Medulla oblongata (tissue), 1 donor: ENCODE data around the gene IFT122.
A peak's percentile ranks its signal among the peaks of the same experiment; 100 is the strongest.
"Not testable (repeated sequence)": the region's sequence is repeated elsewhere in the genome, so short reads cannot be mapped to it uniquely, and the experiment has no call there.

ENCODE experiments used
- DNase-seq: peaks from one replicate; pipeline ENCODE4 v3.0.0-alpha.2; 2015; ENCODE audit errors: extremely low spot score

Gene IFT122

GRCh38 chr3:129439817-129440617 is at the start of gene IFT122, which contains the start of gene MBD4:
TSS of gene IFT122 (plus strand) at chr3:129440224. CDS start at chr3:129440331, 107 bp downstream.
TSS of gene MBD4 (minus strand) at chr3:129439948. CDS start at chr3:129439833, 115 bp downstream.
- peak; percentile 99 for DNase-seq

GRCh38 chr3:129391583-129391982 is 48.4 kb upstream of the IFT122 start:
- not testable (repeated sequence) for DNase-seq

- not testable (repeated sequence) for DNase-seq
These were observed 47.7 kb upstream of the IFT122 start for GRCh38 chr3:129392106-129392887.

- no peak for DNase-seq
These were observed 46.8 kb upstream of the IFT122 start for GRCh38 chr3:129393271-129393670.

GRCh38 chr3:129393760-129394564 is 46.1 kb upstream of the IFT122 start:
- DNase-seq: not testable (repeated sequence)

GRCh38 chr3:129398803-129399144 is 41.2 kb upstream of the IFT122 start:
- no peak for DNase-seq

- peak; percentile 98 for DNase-seq
These were observed 40.7 kb upstream of the IFT122 start for GRCh38 chr3:129399145-129399894.

- no peak for DNase-seq
These were observed 40.1 kb upstream of the IFT122 start for GRCh38 chr3:129399895-129400357.

- no peak for DNase-seq
These were observed 37.8 kb upstream of the IFT122 start for GRCh38 chr3:129402210-129402609.

GRCh38 chr3:129402616-129403015 is 37.4 kb upstream of the IFT122 start:
- no peak for DNase-seq

- no peak for DNase-seq
These were observed 36.6 kb upstream of the IFT122 start for GRCh38 chr3:129403450-129403849.

GRCh38 chr3:129404130-129404529 is 35.9 kb upstream of the IFT122 start:
- DNase-seq: no peak

- DNase-seq: no peak
These were observed 35.4 kb upstream of the IFT122 start for GRCh38 chr3:129404610-129405009.

- DNase-seq: no peak
These were observed 30.5 kb upstream of the IFT122 start for GRCh38 chr3:129409541-129409940.

- DNase-seq: no peak
These were observed 29.1 kb upstream of the IFT122 start for GRCh38 chr3:129410971-129411370.

- DNase-seq: no peak
These were observed 27.4 kb upstream of the IFT122 start for GRCh38 chr3:129412542-129413198.

- not testable (repeated sequence) for DNase-seq
These were observed 26.8 kb upstream of the IFT122 start for GRCh38 chr3:129413238-129413637.

GRCh38 chr3:129413687-129414506 is 26.1 kb upstream of the IFT122 start:
- no peak for DNase-seq

- no peak for DNase-seq
These were observed 24.6 kb upstream of the IFT122 start for GRCh38 chr3:129415378-129415777.

- no peak for DNase-seq
These were observed 24.2 kb upstream of the IFT122 start for GRCh38 chr3:129415830-129416229.
